22Rv1 (cell line): ENCODE data around the gene TMTC1.

Source experiments
- CTCF ChIP-seq: fragments of 450-650 bp; IDR thresholded peaks from 2 replicates; pipeline ENCODE4 v1.5.1; 2017; ENCODE audit warnings: mild to moderate bottlenecking
- ZFX ChIP-seq: fragments of 450-650 bp; IDR thresholded peaks from 2 replicates; pipeline ENCODE4 v1.6.1; 2017; ENCODE audit warnings: antibody characterized with exemption, borderline replicate concordance

GRCh38 chr12:29713729-29714128, 70.0 kb downstream of the TMTC1 start:
- TF ChIP-seq CTCF (no peak), ZFX (no peak)
